ENCODE data around the gene TASL.

DNA sequence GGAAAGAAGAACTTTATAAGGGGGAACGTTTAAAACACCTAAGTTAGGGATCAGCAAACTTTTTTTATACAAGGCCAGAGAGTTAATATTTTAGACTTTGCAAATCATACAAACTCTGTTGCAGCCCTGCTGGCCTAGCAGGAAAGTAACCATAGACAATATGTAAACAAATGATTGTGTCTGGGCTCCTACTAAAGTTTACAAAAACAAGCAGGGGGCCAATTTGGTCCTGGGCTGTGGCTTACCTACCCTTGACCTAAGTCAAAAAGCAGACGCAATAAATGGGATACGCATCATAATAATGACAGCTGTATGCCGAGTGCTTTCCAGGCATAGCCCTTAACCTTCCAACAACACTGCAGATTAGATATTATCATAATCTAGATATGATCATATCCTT, 4.9 kb downstream of the TASL start:
- TF ChIP-seq, protein P1, sequence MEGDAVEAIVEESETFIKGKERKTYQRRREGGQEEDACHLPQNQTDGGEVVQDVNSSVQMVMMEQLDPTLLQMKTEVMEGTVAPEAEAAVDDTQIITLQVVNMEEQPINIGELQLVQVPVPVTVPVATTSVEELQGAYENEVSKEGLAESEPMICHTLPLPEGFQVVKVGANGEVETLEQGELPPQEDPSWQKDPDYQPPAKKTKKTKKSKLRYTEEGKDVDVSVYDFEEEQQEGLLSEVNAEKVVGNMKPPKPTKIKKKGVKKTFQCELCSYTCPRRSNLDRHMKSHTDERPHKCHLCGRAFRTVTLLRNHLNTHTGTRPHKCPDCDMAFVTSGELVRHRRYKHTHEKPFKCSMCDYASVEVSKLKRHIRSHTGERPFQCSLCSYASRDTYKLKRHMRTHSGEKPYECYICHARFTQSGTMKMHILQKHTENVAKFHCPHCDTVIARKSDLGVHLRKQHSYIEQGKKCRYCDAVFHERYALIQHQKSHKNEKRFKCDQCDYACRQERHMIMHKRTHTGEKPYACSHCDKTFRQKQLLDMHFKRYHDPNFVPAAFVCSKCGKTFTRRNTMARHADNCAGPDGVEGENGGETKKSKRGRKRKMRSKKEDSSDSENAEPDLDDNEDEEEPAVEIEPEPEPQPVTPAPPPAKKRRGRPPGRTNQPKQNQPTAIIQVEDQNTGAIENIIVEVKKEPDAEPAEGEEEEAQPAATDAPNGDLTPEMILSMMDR (IDR thresholded peaks at IDR 0.05) = no peak
- no peak for TF ChIP-seq POLR2AphosphoS5 (IDR thresholded peaks at IDR 0.05)
